Central memory CD4-positive, alpha-beta T cell (primary cell): ENCODE results near the gene AP1S1.

Experiments
- DNase-seq: peaks from one replicate; pipeline ENCODE4 v3.0.0; 2022

Gene AP1S1

DNA sequence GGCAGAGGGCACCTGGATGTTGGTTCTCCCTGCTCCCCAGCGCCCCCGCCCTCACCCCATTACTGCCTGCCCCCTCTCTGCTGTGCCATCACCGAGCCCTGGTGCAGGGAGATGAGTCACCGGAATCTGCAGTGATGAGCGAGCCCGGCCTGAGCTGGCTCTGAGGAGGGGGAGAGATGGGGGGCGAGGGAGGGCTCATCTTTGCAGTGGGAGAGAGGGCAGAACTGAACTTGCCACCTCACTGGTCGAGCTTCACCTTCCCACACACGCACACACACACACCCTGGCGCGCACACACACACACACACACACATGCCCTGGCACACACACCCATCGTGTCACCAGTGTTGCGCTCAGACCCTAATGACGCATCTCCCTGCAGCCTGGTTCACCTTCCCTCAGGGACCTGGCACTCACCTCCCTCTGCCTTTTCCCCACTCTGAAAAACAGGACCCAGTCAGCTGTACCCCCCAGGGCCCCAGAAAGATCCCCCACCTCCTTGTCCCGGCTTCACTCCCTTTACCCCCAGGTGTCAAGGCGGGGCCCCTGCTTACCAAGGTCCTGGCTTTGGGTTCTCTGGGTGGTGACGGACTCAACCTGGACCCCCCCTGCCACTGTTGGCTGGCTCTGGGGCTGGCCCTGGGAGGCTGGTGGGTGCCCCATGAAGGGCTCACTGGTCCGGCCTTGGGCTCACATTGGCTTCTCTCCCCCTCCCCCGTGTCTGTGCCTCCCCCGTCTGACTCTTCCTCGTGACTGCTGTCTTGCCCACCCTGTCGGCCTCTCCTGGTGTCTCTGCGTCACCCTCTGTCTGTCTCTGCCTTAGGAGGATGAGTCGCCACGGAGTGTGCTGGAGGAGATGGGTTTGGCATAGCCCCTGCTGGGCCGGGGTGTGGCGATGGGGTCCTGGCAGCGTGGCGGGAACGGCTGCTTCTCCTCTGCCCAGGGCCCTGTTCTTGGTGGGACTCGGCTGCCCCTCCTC lies 5.7 kb downstream of the AP1S1 start:
- DNase-seq = no peak

DNA sequence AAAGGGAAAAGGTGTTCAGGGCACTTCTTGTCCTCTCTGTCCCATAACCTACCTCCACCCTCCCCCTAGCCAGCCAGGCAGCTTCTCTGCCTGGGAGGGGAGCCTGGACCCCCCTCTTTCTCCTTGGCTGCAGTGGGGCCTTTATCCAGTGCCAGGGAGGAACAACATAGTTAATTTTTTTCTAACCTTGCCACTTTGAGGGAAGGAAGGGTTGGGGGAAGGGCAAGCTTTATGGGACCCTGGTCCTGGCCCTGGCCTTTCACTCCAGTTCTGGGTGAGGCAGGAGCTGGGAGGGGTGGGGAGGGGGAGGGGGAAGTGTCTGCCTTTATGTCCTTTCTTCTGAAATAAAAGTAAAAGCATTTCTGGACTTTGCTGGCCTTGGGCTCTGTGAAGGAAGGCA lies 6.6 kb downstream of the AP1S1 start:
- no peak for DNase-seq

DNA sequence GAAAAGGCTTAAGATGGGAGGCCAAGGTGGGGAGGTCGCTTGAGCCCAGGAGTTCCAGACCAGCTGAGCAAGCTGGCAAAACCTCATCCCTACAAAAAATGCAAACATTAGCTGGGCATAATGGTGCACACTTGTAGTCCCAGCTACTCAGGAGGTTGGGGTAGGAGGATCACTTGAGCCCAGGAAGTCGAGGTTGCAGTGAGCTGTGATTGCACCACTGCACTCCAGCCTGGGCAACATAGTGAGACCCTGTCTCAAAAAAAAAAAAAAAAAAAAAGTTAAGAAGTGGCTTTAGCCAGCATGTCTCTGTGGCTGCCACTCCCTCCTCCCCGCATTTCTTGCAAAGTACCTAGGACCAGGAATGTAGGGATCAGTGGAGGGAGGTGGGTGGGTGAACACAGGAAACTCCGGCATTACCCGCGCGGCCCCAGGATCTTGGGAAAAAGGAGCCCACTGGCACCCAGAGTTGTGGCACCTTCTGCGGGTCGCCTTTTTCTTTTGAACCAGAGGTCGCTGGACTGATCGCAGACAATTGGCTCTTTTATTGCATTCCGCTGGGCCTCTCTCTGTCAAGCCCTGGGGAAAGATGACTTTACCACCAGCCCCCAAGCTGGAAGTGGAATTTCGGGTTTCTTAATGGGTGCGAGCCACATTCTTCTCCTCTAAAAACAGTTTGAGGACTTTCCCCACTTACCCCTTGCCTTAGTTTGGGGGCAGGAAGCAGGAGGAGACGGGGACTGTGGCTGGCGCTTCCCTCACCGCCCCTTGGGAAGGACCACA lies 7.6 kb downstream of the AP1S1 start:
- no peak for DNase-seq

DNA sequence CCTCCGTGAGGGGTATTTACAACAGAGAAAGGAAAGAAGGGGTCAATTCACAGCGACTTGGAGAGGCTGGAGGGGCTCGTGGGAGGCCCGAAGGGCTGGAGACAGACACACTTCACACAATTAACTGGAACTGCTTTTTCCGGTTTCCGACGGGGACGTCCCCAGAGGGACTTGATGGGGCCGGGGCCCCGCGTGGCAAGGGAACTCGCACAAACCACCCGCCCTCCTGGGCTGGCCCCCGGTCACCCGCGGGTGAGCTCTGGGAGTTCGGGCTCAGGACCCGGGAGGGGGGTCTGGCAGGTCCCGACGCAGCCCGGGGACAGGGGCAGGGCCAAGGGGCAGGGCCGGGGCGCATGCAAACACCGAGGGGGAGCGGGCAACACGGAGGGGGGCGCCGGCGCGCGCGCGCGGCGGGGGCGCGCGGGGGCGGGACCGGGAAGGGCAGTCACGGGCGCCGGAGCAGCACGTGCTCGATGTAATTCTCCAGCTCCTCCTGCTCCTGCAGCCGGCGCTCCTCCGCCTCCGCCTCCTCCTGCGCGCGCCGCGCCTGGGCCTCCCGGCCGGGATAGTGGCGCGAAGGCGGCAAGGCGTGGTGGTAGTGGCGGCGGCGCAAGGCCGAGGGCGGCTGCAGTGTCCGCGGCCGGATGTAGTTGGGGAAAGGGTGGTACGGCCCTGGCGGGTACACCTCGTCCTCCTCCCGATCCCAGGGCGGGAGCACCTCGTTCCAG lies 8.4 kb downstream of the AP1S1 start:
- no peak for DNase-seq

DNA sequence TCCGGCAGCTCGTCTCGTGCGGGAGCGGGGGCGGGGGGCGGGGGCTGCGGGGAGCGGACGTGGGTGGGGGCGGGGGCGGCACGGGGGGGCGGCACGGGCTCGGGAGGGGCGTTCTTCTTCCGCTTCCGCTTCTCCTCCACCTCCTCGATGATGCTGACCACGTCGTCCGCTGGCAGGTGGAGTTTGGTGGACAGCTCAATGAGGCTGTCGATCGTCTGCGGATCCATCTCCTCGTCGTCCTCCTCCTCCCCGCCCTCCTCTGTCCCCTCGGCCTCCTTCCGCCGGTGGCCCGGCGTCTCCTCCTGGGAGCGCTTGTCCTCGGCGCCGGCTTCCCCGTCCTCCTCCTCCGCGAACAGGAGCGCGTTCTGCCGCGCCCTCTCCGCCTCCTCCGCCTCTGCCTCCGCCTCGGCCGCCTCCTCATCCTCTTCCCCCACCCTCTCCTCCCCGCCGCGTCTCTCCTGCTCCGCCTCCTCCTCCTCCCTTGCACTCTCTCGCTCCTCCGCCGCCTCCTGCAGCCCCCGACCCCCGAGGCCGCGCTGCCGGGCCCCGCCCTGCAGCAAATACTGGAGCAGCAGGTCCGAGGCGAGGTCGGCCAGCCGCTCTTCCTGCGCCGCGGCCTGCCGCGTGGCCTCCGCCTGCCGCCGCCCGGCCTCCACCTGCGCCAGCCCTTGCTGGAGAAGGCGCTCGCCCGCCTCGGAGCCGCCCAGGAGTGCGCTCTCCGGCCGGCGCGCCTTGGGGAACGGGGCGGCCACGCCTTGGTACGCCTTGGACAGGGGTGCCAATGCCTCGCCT lies 9.2 kb downstream of the AP1S1 start:
- DNase-seq = no peak

DNA sequence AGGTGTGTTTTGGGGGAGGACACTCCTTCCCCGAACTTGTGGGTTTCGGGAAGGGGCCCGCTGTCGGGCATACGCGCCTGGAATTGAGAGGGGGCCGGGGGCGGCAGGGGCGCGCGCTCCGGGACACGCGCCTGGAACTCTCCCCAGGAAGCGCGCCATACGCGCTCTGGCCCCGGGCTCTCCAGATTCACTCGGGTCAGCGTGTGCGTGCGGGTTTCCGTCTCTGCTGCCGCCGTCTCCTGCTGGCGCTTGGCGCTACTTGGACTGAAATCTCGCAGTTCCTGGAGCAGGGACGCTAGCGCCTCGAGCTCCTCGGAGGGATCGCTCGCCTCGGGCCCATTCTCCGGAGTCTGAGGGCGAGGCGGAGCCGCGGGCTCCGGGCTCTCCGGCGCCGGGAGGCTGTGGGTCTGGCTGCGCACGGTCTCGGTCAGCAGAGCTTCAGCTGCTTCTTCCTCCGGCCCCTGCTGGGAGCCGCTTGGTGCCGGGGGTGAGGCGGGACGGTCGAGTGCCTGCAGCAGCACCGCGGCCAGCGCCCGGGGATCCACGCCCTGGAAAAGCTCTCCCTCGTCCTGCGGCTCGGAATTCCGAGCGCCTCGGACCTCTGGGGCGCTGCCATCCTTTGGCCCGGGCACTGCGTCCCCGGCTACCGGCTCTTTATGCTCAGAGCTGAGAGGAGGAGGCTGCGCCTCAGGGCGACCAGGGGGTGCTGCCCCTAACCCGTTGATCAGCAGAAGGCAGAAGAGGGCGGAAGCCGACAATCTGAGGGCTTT lies 10.0 kb downstream of the AP1S1 start:
- no peak for DNase-seq

DNA sequence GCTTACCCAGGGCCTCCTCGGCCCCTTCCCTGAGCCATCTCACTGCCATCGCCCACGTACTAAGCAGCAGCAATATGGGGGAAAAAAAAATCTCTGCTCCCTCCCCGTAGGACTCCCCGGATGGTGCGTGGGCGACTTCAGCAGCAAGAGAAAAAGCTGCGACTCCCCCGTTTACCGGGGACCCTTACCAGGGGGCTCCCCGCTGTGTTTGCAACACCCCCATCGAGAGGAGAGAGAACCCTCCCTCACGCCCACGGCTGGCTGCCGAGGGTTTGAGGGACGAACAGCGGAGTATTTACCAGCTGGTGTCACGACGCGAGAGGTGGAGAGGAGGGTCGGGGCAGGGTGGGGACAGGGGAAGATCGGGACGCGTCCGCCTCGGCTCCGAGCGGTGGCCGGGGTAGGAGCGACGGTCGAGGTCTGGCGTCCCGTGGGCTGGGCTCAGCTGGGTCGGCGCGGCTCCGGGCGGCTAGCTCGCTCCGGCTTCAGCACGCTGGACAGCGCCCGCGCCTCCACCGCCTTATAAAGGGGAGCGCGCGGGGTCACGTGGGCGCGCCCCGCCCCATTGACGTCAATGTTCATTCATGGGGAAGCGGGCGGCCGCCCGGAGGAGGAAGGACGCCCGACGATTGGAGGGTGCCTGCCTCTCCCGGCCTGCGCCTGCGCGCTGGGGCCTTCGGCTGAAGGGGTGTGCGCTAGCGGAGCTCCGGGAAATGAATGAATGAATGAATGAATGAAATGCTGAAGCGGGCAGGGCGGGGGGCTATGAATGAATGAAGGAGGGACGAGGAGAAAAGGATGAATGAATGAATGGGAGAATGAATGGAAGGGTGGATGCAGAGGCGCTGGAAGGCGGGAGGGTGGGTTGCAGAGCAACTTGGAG lies 11.0 kb downstream of the AP1S1 start, which contains the start of gene VGF:
Gene VGF, minus strand, starts transcription at position 495 of the 883 bp plus-strand sequence. CDS start 726 bp downstream, outside the sequence.
- peak; percentile 88 for DNase-seq

DNA sequence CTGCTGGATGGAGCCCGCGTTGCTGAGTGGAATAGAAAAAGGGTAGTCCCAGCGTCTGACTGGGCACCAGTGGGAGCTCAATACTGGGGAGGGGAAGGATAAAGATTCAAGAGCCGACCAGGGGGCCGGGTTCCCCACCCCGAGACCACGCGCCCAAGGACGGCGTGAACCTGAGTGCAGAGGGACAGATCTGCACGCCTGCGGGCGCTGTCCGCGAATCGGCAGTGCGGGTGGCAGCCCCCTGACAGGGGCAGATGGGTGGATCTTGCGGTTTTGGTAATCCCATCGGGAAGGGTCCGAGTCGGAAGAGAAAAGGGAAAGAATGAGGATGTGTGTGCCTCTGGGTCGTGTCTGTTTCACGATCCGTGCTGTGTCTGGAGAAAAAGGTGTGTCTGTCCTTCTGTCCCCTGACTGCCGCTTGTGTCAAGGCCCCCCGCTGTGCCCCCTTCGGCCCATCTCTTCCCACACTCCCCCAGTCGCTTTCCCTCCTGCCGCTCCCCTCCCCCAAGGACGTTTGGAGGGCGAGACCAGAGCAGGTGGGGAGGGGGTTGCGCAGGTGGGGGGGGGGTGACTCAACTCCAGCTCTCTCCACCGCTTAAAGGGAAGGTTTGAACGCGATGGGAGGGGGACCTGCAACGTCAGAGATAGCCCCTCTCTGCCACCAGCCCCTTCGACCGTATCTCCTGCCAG lies 11.8 kb downstream of the AP1S1 start:
- no peak for DNase-seq

DNA sequence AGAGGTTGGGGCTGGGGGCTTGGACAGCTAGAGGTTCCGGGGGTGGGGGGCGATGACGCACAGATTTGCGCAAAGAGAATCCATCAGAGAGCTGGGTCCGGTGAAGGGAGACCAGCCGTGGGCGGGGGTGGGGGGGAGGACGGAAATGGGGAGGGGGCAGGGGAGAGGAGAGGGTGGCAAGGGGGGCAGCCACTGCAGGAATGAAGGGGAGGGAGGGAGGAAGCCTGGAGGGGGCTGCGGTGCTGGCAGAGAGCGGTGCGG lies 12.3 kb downstream of the AP1S1 start:
- DNase-seq = no peak

DNA sequence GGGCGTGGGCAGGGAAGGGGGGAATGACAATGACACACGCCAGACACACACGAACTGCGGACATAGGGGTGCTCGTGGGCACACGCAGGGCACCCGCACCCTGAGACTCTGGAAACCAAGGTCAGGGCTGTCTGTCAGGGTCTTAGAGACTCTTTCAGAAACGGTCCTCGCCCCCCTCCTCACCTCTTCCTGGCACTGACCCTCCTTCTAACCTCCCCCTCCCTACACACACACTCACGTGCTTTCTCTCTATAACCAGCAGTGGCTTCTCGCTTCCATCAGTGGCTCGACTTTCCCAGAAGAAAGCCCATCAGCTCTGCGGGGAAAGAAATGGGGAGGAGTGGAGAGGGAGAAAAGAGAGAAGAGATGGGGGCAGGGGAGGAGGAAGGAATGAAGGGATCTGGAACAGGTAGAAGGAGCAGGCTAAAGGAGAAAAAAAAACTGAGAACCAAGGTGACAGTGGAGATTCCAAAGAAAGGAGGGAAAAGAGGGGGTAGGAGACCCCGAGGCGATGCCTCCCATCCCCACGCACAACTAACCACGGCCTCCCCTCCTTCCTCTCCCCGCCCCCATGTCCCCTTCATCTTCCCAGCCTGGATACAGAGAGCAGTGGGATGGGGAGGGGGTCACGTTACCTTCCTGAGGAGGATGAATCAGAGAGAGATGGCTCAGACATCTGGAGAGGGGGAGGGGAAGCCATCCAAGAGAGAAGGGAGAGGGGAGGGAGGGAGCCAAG lies 12.8 kb downstream of the AP1S1 start:
- DNase-seq = no peak

DNA sequence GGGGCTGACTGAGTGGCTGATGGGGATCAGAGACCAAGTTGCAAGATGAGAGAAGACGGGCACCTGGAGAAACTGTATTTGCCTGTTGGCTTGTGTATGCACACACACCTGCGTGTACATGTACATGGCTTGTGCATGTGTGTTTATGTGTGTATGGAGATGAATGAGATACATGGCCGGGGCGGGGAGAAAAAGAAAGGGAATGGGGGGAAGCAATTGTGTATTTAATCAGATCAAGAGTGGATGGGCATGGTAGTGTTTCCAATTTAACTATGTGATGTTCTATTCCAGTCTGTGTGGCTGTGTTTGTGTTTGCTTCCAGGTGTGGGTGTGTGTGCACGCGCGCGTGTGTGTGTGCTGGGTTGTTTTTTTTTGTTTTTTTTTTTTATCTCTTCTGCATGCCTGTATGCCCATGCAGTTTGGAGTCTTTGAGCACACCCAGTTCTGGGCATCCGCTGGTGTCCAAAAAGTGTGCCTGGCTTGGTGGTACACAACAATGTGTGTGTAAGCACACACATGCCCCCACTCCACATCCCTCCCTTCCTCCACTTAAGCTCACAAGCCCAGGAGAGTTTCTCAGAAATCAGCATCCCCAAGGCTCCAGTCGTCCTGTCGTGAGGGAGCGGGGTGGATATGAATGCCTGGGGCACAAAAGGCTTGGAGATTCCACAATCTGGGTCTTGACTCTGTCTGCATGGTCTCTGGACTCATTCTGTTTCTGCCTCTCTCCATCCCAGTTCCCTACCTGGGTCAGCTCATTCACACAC lies 13.6 kb downstream of the AP1S1 start:
- no peak for DNase-seq

DNA sequence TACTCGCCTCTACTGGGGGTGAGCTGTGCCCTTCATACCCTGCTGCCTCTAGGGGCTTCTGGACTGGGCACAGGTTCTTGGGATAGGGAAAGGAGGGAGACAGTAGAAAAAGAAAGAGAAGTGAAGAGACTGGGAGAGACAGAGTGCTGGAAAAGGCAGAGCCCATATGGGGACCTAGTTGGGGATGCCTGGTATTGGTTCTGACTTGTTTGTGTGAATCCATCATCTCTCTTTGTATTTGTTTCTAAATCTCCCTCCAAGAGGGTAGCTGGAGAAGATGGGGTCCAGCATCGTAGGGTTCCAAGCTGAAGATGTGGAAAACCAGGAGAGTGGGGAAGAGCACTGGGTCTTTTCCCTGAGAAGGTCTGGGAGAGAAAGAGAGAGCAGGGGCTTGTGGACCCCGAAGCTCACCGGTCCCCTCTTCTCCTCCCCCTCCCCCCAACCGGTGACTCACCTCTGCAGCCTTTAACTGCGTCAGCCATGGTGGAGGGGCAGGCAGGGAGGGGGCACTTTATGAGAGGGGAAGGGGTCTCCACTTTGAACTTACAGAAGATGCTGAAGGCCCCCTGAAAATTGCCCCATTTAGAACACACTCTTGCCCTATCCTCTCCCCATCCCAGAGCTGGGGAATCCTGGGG lies 14.3 kb downstream of the AP1S1 start:
- DNase-seq = no peak

DNA sequence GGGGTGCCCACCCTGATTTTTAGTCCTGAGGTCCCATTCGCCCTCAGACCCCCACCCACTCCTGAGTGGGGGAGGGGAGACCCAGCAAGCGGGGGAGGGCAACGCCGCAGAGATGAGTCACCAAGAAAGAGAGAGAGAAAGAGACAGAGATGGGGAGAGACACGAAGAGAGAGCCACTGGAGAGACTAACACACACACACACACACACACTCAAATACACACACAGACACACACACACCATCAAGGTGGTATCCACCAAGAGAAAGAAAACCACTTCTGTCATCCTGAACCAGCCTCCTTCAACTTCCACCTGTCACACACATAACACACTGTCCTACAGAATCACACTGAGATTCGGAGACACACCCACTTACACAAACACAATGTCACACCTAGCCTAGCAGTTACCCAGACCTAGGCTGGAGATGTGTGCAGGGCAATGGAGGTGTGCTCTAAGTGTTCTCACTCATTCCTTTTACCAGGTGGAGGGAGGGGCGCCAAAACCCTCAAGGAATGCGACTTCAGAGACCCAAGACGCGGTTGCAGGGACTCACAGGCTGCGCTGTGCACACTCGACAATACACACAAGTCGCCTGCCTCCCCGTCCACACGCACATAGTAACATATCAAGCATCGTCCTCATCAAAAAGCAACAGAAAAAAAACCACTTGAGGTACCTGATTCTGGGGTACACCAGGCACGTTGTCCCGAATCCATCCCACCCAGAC lies 15.0 kb downstream of the AP1S1 start:
- no peak for DNase-seq

DNA sequence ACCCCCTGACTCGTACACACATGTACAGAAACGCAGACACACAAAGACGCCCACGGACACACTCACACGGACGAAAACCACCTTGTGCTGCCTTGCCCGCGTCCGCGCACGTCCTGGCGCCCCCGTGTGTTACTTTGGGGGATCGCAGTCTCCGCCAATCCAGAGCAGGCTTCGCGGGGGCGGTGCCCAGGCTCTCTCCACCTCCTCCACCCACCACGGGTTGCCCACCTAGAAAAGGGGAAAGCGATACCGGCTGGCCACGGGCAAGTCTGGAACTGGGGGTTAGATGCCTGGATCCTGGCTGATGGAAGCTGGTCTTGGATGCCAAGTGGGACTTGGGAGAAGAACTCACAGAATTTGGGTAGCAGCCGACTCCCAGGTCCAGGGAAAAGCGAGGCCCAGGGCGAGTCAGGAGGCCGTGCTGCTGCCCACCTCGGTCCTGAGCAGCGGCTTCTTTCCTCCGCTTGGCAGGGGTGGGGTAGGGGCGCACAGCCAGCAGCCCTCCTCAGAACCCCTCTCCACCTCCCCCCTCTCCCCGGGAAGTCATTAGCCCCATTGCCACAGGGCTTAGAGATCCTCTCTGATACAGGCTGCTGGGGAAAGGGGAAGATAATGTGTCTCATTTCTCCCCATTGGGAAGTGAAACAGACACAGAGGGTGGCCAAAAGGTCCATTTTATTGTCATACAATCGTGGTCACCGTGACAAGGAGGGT lies 15.7 kb downstream of the AP1S1 start:
- peak; percentile 70 for DNase-seq

DNA sequence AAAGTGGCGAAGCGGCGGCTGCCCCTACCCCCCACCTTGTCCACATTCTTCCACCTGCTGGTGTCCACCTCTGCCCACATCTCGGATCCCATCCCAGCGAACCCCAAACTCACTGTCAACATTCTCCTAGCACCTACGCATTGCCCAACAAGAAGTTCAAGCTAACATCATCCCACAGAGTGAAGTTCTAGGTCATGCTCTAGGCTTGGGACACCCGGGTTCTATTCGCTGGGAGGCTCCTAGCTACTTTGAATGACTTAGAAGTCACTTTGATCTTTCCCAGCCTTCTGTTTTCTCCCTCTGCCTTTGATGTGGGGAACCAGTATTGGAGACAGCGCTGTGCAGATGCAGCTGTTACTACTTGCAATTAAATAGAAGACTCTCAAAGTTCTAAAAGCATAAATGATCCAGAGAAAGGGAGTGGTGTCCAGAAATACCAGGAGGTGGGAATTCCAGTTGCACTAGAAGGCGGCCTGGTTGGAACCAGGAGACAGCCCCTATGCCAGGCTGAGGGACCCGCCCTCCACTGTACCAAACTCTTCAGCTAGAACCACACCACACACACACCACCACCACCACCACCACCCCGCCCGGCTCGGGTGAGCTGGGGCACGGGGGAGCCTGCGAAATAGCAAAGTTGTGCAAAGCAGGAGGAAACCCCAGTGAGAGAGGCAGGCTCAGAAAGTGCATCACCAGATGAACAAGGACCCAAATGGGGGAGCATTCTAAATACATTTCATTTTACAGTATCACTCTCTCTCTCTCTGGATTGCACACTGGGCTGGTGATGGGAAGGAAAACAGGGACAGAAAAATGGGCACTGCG lies 16.6 kb downstream of the AP1S1 start:
- DNase-seq = peak; percentile 46

DNA sequence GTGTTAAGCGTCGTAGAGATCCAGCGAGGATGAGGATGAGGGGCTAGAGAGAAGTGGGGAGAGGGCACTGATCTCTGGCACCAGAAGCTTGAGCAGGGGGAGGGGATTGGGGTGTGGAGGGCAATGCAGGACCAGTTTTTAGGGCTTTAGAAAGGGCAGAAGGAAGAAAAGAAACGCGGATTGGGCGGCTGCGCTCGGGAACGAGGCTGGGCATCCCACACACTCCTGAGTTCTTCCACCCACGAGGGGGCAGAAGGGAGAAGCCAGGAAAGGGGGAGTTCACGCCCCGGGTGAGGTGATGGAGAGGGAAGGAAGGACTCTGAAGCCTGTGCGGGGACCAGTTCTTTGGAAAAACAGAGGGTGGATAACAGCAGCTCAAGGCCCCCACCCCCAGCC lies 17.2 kb downstream of the AP1S1 start:
- DNase-seq = no peak
